K562 (cell line): ENCODE data around the gene SHANK2. TPM values are rescaled to one million over a fixed set of nuclear protein-coding genes. Genes with fewer than 3 reads are reported as not detected.

Experiments used
- ATAC-seq: fragments of 200-7000 bp; cut with Tn5 transposase; 3 replicates; pipeline ENCODE4 v1.9.1; 2020; ENCODE audit warnings: moderate library complexity
- BruUV-seq: library from RNA; stranded (reverse); fragments of 400-500 nt; replicated peaks from 2 replicates; lab custom pipeline; 2021; lab: Mats Ljungman, UMichigan
- CTCF ChIA-PET: fragments of 300-600 bp; formaldehyde crosslinking; extraction: SDS; loops from one replicate; lab custom pipeline; 2021; ENCODE audit warnings: low intra/inter-chr PET ratio; lab: Yijun Ruan, JAX
- POLR2A ChIA-PET: fragments of 300-600, 350-650 bp; sonication (Branson Sonifier 250); formaldehyde crosslinking; extraction: SDS; loops from one replicate; lab custom pipeline; 2021; ENCODE audit warnings: antibody characterized with exemption, inconsistent platforms; lab: Yijun Ruan, JAX
- DNase-seq, 4 experiments: peaks; one replicate each; pipeline versions ENCODE4 v3.0.0 to v3.0.0-alpha.2; 2011 to 2018; ENCODE audit warnings: low spot score in 3 of 4, mixed read lengths in 3 of 4; ENCODE audit errors: extremely low read depth in 1 of 4
- FAIRE-seq: peaks from 2 replicates; lab custom pipeline; 2011; peaks lifted over from hg19 to GRCh38; lab: Jason Lieb, UNC
- H2AFZ ChIP-seq: 2 replicates; pipeline ENCODE4 v1.6.0; 2011; ENCODE audit warnings: low read depth, low read length, control low read depth, inconsistent platforms
- H3K27ac ChIP-seq: fragments of 200-600 bp; 3 replicates; pipeline ENCODE4 v1.8.0; 2011; ENCODE audit warnings: low read depth, mild to moderate bottlenecking, control low read depth, inconsistent platforms, low read length, moderate library complexity, mixed read lengths; ENCODE audit errors: extremely low read depth
- H3K27me3 ChIP-seq, 2 experiments: fragments of 300-600 bp in 1 of 2; 2 replicates in 1 of 2; 3 replicates in 1 of 2; pipeline versions ENCODE4 v1.6.0 to v1.8.0; 2011; ENCODE audit warnings: inconsistent platforms in 2 of 2, low read length in 2 of 2, mild to moderate bottlenecking in 1 of 2, mixed read lengths in 1 of 2, moderate library complexity in 1 of 2; ENCODE audit not compliant: control insufficient read depth in 2 of 2, insufficient read depth in 2 of 2
- H3K36me3 ChIP-seq: fragments of 300-600 bp; 3 replicates; pipeline ENCODE4 v1.8.0; 2011; ENCODE audit warnings: mild to moderate bottlenecking, low read length, inconsistent platforms; ENCODE audit not compliant: control insufficient read depth, insufficient read depth
- H3K4me1 ChIP-seq, 2 experiments: fragments of 200-600 bp in 1 of 2; replicated peaks in 1 of 2; 2 replicates in 1 of 2; 3 replicates in 1 of 2; pipeline versions ENCODE4 v1.5.1 to v1.8.0; 2011; ENCODE audit warnings: inconsistent platforms in 2 of 2, low read length in 2 of 2, mild to moderate bottlenecking in 1 of 2, mixed read lengths in 1 of 2, moderate library complexity in 1 of 2; ENCODE audit not compliant: control insufficient read depth in 2 of 2, insufficient read depth in 2 of 2
- H3K4me2 ChIP-seq: 2 replicates; pipeline ENCODE4 v1.6.1; 2011; ENCODE audit warnings: low read length, control low read depth, inconsistent platforms, mixed read lengths; ENCODE audit not compliant: insufficient read depth
- H3K4me3 ChIP-seq: fragments of 200-600 bp; sonication (generic), shearing (Covaris generic); 2 replicates; pipeline ENCODE4 v1.5.1; 2016; ENCODE audit warnings: control low read depth, inconsistent platforms
- H3K79me2 ChIP-seq: fragments of 200-600 bp; 3 replicates; pipeline ENCODE4 v1.8.0; 2011; ENCODE audit warnings: low read length, inconsistent platforms; ENCODE audit not compliant: control insufficient read depth, insufficient read depth
- H3K9ac ChIP-seq, 2 experiments: 2 replicates each; pipeline versions ENCODE4 v1.6.0 to v1.6.1; 2011; ENCODE audit warnings: low read depth in 2 of 2, low read length in 2 of 2, control low read depth in 1 of 2, inconsistent platforms in 1 of 2, mild to moderate bottlenecking in 1 of 2, mixed read lengths in 1 of 2; ENCODE audit not compliant: insufficient read depth in 1 of 2
- H3K9me1 ChIP-seq: one replicate; pipeline ENCODE4 v1.6.0; 2011; ENCODE audit warnings: inconsistent platforms, mild to moderate bottlenecking, low read length, moderate library complexity; ENCODE audit not compliant: control insufficient read depth, insufficient read depth
- H3K9me3 ChIP-seq: replicated peaks from 2 replicates; pipeline ENCODE4 v1.5.1; 2011; ENCODE audit warnings: low read depth, low read length, inconsistent platforms; ENCODE audit not compliant: control insufficient read depth, insufficient read depth
- H4K20me1 ChIP-seq: replicated peaks from 2 replicates; pipeline ENCODE4 v1.6.1; 2011; ENCODE audit warnings: low read length, inconsistent platforms, mixed read lengths; ENCODE audit not compliant: control insufficient read depth, insufficient read depth
- CEBPB ChIP-seq: fragments of 450-650 bp; IDR thresholded peaks from 2 replicates; pipeline ENCODE4 v1.6.1; 2016; ENCODE audit warnings: missing genetic modification characterization, missing compliant biosample characterization
- CREB5 ChIP-seq: fragments of 250-450 bp; sonication (Bioruptor Pico); IDR thresholded peaks from 2 replicates; pipeline ENCODE4 v1.5.0; 2020; ENCODE audit warnings: mild to moderate bottlenecking
- ERF ChIP-seq: fragments of 450-650 bp; formaldehyde crosslinking; IDR thresholded peaks from 2 replicates; pipeline ENCODE4 v1.4.0; 2020; ENCODE audit warnings: mild to moderate bottlenecking, mixed read lengths
- FOXP4 ChIP-seq: sonication (generic); formaldehyde crosslinking; IDR thresholded peaks from 2 replicates; pipeline ENCODE4 v1.8.0; 2022; ENCODE audit warnings: mild to moderate bottlenecking, missing genetic modification reagents, borderline replicate concordance
- IFI16 ChIP-seq: fragments of 250-450 bp; sonication (Bioruptor Pico); IDR thresholded peaks from 2 replicates; pipeline ENCODE4 v2.1.2; 2022; ENCODE audit warnings: mild to moderate bottlenecking, inconsistent platforms
- ILK ChIP-seq: fragments of 450-650 bp; IDR thresholded peaks from 2 replicates; pipeline ENCODE4 v1.6.1; 2016; ENCODE audit warnings: missing genetic modification characterization, low read depth, mild to moderate bottlenecking, missing compliant biosample characterization, moderate library complexity, borderline replicate concordance
- MAFK ChIP-seq: IDR thresholded peaks from 2 replicates; pipeline ENCODE4 v1.6.1; 2011; ENCODE audit warnings: low read length, improper control_type of control experiment
- PHF21A ChIP-seq: fragments of 450-650 bp; IDR thresholded peaks from 2 replicates; pipeline ENCODE4 v1.6.1; 2017; ENCODE audit warnings: low read depth, borderline replicate concordance
- PTTG1 ChIP-seq: fragments of 450-650 bp; IDR thresholded peaks from 2 replicates; pipeline ENCODE4 v1.6.1; 2016; ENCODE audit warnings: low read depth, mild to moderate bottlenecking, missing genetic modification characterization, missing compliant biosample characterization
- SREBF1 ChIP-seq: fragments of 150-350 bp; IDR thresholded peaks from 2 replicates; pipeline ENCODE4 v1.6.1; 2014; ENCODE audit warnings: antibody characterized with exemption, low read depth, low read length, borderline replicate concordance
- ZNF133 ChIP-seq: fragments of 250-450 bp; sonication (Bioruptor Pico); IDR thresholded peaks from 2 replicates; pipeline ENCODE4 v1.4.0; 2020; ENCODE audit warnings: mild to moderate bottlenecking
- ZNF143 ChIP-seq: sonication (generic); formaldehyde crosslinking; IDR thresholded peaks from 2 replicates; pipeline ENCODE4 v1.9.0; 2022; ENCODE audit warnings: mild to moderate bottlenecking, missing genetic modification reagents
- ZNF3 ChIP-seq: fragments of 250-450 bp; sonication (Bioruptor Pico); IDR thresholded peaks from 2 replicates; pipeline ENCODE4 v1.5.0; 2021; ENCODE audit warnings: mild to moderate bottlenecking, moderate library complexity
- ZNF586 ChIP-seq: fragments of 450-650 bp; formaldehyde crosslinking; conservative IDR thresholded peaks from 2 replicates; pipeline ENCODE4 v1.4.0; 2020; ENCODE audit warnings: mild to moderate bottlenecking, moderate library complexity
- WGBS: fragments of 100-300 bp; shearing (Covaris generic); methylation state at CpG from one replicate; pipeline ENCODE4 v1.1.6; 2016; ENCODE audit warnings: low coverage, mixed read lengths; ENCODE audit not compliant: insufficient coverage; ENCODE audit errors: missing lambda C conversion rate; 5-methylcytosine and 5-hydroxymethylcytosine counted together
- in situ Hi-C: fragments of 300-500 bp; cut with MboI; formaldehyde crosslinking; loops from 4 replicates; pipeline ENCODE4 v1.15.0; 2018; ENCODE audit warnings: inconsistent platforms, mixed read lengths
- intact Hi-C: fragments of 100-400 bp; cut with micrococcal nuclease; formaldehyde crosslinking; loops from 2 replicates; pipeline ENCODE4 v1.14.2; 2022
- polyA plus RNA-seq, 8 experiments: library from polyadenylated mRNA; depleted of rRNA in 4 of 8; stranded (reverse) in 5 of 8; unstranded in 3 of 8; fragments of >200 nt; fragmentation: Nextera tagmentation in 2 of 8; fragmentation: Illumina TruSeq in 1 of 8; extraction: Ambion mirVana in 2 of 8; extraction: Trizol in 1 of 8; gene quantifications; 2 replicates each; pipeline versions ENCODE4 v1.2.1 to v1.2.3, GENCODE V29; 2011 to 2014; ENCODE audit warnings: inconsistent platforms in 1 of 8, missing spikeins in 1 of 8
- total RNA-seq, 7 experiments: library from RNA; depleted of rRNA in 6 of 7; stranded (reverse); fragments of >200 nt in 6 of 7; fragmentation: Illumina TruSeq in 2 of 7; extraction: Trizol in 2 of 7; gene quantifications; 2 replicates each; pipeline versions ENCODE4 v1.2.1 to v1.2.3, GENCODE V29; 2011 to 2021; ENCODE audit warnings: low replicate concordance in 1 of 7
- TF ChIP-seq, protein P1 (sequence below): fragments of 150-350 bp; IDR thresholded peaks from 2 replicates; pipeline ENCODE4 v1.6.1; 2014; ENCODE audit warnings: low read depth, mild to moderate bottlenecking, low read length, borderline replicate concordance
- TF ChIP-seq, protein P2 (sequence below): fragments of 450-650 bp; IDR thresholded peaks from 2 replicates; pipeline ENCODE4 v1.6.1; 2016; ENCODE audit warnings: missing biosample characterization, missing genetic modification characterization

Gene SHANK2
- total and polyA plus RNA-seq, 9 of the 15 experiments (the other 6 are each of a cell fraction or from before 2014, with no cell fraction given), result 0.04 to 0.07 TPM; not detected in 7

- CTCF ChIA-PET, result no interaction called here
- no peak overlapping the region for H3K27ac ChIP-seq
- WGBS, result 0% methylated on average over 5 of the region's 5 CpGs
- H3K27me3 ChIP-seq, result peaks cover 8 to 47% of the 10 kb centered on the region in 2 experiments; a peak in 3 of 5 replicates
- no peak overlapping the region for H3K4me3 ChIP-seq
- no peak overlapping the region for H3K9ac ChIP-seq
- no peak overlapping the region for H3K4me2 ChIP-seq
- no TSS peak for BruUV-seq
- no peaks in the 10 kb centered on the region for H3K9me3 ChIP-seq
- ATAC-seq, result no peak
- POLR2A ChIA-PET, result no interaction called here
- H3K9me1 ChIP-seq, result no peaks in the 10 kb centered on the region
- peaks cover 0 to 8% of the 10 kb centered on the region in 2 experiments; a peak in 2 of 5 replicates for H3K4me1 ChIP-seq
- DNase-seq, result no peak
- H4K20me1 ChIP-seq, result no peaks in the 10 kb centered on the region
- FAIRE-seq, result no peak
- H3K36me3 ChIP-seq, result no peaks in the 10 kb centered on the region
- no peak overlapping the region for H2AFZ ChIP-seq
- in situ Hi-C loops (no loop called here), intact Hi-C loops (no loop called here)
- H3K79me2 ChIP-seq, result no peaks in the 10 kb centered on the region
- TF ChIP-seq ZNF586, result no peak
- TF ChIP-seq ERF (CRISPR knock-in tag), result no peak
- no peak for TF ChIP-seq MAFK
- TF ChIP-seq, protein P1, sequence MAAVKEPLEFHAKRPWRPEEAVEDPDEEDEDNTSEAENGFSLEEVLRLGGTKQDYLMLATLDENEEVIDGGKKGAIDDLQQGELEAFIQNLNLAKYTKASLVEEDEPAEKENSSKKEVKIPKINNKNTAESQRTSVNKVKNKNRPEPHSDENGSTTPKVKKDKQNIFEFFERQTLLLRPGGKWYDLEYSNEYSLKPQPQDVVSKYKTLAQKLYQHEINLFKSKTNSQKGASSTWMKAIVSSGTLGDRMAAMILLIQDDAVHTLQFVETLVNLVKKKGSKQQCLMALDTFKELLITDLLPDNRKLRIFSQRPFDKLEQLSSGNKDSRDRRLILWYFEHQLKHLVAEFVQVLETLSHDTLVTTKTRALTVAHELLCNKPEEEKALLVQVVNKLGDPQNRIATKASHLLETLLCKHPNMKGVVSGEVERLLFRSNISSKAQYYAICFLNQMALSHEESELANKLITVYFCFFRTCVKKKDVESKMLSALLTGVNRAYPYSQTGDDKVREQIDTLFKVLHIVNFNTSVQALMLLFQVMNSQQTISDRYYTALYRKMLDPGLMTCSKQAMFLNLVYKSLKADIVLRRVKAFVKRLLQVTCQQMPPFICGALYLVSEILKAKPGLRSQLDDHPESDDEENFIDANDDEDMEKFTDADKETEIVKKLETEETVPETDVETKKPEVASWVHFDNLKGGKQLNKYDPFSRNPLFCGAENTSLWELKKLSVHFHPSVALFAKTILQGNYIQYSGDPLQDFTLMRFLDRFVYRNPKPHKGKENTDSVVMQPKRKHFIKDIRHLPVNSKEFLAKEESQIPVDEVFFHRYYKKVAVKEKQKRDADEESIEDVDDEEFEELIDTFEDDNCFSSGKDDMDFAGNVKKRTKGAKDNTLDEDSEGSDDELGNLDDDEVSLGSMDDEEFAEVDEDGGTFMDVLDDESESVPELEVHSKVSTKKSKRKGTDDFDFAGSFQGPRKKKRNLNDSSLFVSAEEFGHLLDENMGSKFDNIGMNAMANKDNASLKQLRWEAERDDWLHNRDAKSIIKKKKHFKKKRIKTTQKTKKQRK, result no peak
- no peak for TF ChIP-seq FOXP4 (CRISPR knock-in tag)
- no peak for TF ChIP-seq ILK (tag)
- no peak for TF ChIP-seq PTTG1 (tag)
- TF ChIP-seq SREBF1, result no peak
- TF ChIP-seq PHF21A, result no peak
- TF ChIP-seq ZNF133, result no peak
- TF ChIP-seq ZNF3 (CRISPR knock-in tag), result no peak
- TF ChIP-seq, protein P2, sequence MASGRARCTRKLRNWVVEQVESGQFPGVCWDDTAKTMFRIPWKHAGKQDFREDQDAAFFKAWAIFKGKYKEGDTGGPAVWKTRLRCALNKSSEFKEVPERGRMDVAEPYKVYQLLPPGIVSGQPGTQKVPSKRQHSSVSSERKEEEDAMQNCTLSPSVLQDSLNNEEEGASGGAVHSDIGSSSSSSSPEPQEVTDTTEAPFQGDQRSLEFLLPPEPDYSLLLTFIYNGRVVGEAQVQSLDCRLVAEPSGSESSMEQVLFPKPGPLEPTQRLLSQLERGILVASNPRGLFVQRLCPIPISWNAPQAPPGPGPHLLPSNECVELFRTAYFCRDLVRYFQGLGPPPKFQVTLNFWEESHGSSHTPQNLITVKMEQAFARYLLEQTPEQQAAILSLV, result no peak
- no peak for TF ChIP-seq IFI16 (CRISPR knock-in tag)
- TF ChIP-seq ZNF143 (CRISPR knock-in tag), result no peak
- TF ChIP-seq CEBPB (tag), result no peak
- TF ChIP-seq CREB5 (CRISPR knock-in tag), result no peak
Measured at GRCh38 chr11:71253794-71254193, 1.4 kb upstream of the SHANK2 start.
